Stimulated activated CD8-positive, alpha-beta memory T cell treated with anti-CD3 and anti-CD28 coated beads, Interleukin-15, amount 100 ng/mL, for 24 hours (primary cell): ENCODE data around the gene FBXL13.
"Not testable (repeated sequence)": the region's sequence is repeated elsewhere in the genome, so short reads cannot be mapped to it uniquely, and the experiment has no call there.

ENCODE experiments used
- DNase-seq: peaks from one replicate; pipeline ENCODE4 v3.0.0-alpha.2; 2020; ENCODE audit warnings: low read depth

FBXL13 gene

DNA sequence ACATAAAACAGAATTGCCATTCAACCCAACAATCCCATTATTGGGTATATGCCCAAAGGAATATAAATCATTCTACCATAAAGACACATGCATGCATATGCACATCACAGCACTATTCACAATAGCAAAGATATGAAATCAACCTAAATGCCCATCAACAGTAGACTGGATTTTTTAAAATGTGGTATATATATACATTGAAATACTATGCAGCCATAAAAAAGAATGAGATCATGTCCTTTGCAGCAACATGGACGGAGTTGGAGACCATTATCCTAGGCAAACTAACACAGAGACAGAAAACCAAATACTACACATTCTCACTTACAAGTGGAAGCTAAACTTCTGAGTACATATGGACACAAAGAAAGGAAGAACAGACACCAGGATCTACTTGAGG, 51.0 kb downstream of the FBXL13 start:
- DNase-seq = not testable (repeated sequence)

DNA sequence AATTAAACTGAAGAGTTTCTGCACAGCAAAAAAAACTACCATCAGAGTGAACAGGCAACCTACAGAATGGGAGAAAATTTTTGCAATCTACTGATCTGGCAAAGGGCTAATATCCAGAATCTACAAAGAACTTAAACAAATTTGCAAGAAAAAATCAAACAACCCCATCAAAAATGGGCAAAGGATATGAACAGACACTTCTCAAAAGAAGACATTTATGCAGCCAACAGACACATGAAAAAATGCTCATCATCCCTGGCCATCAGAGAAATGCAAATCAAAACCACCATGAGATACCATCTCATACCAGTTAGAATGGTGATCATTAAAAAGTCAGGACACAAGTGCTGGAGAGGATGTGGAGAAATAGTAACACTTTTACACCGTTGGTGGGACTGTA, 53.1 kb downstream of the FBXL13 start:
- not testable (repeated sequence) for DNase-seq

- not testable (repeated sequence) for DNase-seq
These were observed 53.7 kb downstream of the FBXL13 start for GRCh38 chr7:103020876-103021275.

- not testable (repeated sequence) for DNase-seq
These were observed 56.3 kb downstream of the FBXL13 start for GRCh38 chr7:103018295-103018694.

- DNase-seq = no peak
These were observed 62.9 kb downstream of the FBXL13 start for GRCh38 chr7:103011650-103012049.

DNA sequence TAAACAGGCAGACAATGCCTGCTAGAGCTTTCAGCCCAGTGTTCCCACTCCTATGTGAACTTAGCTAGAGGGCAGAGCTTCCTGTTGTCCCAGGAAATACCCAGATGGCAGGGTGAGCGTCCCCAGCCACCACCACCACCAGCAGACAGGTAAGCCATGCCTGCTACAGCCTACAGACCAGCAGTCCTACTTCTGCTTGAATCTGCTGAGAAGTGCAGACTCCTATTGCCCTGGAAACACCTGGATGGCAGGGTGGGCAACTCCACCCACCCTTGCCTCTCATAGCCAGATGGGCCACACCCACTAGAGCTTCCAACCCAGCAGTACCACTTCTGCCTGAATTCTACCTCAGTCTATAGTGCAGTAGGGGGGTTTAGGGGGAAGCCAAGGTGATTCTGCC, 64.4 kb downstream of the FBXL13 start:
- no peak for DNase-seq

DNA sequence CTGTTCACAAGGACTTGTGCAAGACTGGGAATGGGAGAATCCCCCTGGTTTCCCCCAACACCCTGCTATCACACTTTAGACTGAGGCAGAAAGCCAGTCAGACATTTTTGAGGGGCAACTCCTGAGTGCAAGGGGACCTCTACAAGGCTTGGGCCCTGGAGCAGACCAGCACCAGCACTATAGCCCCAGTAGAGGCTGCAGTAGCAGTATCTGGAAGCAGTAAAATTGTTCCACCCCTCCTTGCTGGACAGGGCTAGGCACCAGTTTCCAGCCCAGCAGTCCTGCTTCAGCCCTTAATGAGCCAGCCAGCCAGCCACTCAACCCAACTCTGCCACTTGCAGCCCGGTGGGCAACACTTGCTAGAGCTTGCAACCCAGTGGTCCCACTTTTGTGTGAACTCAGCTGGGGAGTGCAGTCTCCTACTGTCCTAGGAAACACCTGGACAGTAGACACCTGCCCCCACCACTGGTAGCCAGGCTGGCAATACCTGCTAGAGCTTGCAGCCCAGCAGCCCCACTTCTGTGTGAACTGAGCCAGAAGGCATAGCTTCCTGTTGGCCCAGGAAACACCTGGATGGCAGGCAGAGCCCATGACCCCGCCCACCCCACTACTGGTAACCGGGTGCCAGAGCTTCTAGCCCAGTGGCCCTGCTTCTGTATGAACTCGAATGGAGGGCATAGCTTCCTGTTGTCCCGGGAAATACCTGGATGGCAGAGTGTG, 65.0 kb downstream of the FBXL13 start:
- no peak for DNase-seq

- DNase-seq = no peak
These were observed 71.6 kb downstream of the FBXL13 start for GRCh38 chr7:103003004-103003403.

- no peak for DNase-seq
These were observed 73.4 kb downstream of the FBXL13 start for GRCh38 chr7:103001210-103001609.

- DNase-seq = no peak
These were observed 77.6 kb downstream of the FBXL13 start for GRCh38 chr7:102996957-102997356.

DNA sequence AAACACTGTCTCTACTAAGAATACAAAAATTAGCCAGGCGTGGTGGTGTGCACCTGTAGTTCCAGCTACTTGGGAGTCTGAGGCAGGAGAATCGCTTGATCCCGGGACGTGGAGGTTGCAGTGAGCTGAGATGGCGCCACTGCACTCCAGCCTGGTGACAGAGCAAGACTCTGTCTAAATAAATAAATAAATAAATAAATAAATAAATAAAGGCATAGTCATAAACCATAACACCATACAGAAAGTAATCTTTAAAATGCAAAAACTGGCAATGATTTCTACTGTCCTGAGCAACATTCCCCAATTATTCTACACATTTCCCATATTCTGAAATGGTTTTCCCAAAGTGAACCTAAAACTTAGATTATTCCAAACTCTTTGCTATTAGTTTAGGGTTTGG, 79.0 kb downstream of the FBXL13 start:
- not testable (repeated sequence) for DNase-seq

GRCh38 chr7:102994567-102994966, 80.0 kb downstream of the FBXL13 start:
- no peak for DNase-seq

GRCh38 chr7:102993718-102994029, 80.9 kb downstream of the FBXL13 start:
- no peak for DNase-seq

DNA sequence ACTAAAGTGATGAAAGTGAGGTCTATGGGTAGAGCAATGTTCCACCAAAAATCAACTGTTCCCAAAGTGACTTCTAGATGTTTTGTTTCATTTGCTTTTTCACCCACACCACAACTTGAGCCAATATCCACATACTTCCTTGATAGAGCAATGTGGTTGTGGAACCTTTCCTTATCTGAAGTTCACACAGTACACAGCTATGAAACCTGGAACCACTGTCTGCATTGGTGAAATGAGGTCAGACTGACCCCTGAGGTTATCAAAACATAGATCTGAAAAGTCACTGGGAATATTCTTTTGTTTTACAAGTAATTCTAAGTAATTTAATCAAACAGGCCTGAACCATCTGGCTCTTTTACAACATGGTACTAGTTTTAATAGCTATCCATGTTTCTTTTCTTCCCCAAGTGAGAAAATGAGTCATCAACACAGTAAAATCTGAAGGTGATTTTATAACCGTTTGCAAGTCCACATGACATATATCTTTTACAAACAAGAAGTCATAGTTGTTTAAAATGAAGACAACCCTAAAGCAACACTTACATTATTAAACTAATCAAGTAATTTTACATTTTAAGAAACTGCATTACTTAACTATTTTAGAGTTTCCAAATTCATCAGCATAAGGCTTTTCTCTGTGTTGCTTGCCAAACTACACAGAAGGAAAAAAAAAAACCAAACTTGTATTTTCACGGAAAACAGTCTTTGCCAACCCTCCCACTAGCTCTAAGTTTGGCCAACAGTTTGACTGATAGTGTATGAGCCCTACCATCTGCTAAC, 81.5 kb downstream of the FBXL13 start:
- DNase-seq = no peak

- no peak for DNase-seq
These were observed 82.1 kb downstream of the FBXL13 start for GRCh38 chr7:102992509-102992937.

DNA sequence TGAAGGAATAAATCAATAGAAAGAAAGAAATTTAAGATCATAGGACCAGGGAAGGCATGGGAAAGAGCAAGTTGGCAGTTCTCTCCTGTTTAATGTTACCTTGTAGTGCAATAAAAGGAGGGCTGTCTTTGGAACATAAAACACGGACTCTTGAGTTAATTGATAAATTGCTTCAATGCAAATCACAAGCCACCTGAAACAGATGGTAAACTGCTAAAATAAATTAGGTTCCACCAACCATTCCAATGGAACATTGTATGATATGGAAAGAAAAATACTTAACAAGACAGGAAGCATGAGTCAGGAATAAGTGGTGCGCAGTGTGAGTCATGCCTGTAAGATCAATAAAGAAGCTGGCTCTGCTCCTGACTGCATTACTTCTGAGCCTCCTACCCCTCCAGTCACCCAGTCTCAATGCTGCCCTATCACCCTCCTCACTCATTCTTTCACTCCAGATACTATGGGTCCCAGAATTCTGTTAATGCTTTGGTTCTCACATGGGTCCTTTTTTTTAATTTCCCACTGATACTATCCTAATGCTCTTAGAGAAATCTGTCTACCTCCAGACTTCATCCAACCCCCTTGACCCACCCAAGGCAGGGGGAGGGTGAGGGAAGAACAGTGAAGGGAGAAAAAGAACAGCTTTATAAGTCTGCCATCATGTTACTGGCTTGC, 82.9 kb downstream of the FBXL13 start:
- no peak for DNase-seq

GRCh38 chr7:102991077-102991539, 83.5 kb downstream of the FBXL13 start:
- no peak for DNase-seq

DNA sequence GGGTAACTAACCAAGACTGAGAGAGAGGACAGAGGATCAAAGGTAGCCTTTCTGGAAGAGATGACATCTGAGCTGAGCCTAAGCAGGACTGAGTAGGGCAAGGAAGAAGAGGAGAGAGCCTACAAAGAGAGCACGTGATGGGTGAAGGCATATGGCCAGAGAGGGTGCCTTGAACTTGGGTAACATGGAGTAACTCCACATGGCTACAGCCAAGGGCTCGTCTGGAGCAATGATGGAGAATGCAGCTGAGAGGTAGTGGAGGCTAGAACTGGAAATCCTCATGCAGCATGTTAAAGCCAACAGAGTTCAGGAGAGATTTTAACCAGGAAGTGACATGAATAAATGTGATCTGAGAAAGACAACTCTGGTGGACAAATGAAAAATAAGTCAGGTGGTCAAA, 84.0 kb downstream of the FBXL13 start:
- DNase-seq = no peak

GRCh38 chr7:102988631-102989560, 85.7 kb downstream of the FBXL13 start:
- no peak for DNase-seq

- DNase-seq = no peak
These were observed 86.5 kb downstream of the FBXL13 start for GRCh38 chr7:102988088-102988487.

DNA sequence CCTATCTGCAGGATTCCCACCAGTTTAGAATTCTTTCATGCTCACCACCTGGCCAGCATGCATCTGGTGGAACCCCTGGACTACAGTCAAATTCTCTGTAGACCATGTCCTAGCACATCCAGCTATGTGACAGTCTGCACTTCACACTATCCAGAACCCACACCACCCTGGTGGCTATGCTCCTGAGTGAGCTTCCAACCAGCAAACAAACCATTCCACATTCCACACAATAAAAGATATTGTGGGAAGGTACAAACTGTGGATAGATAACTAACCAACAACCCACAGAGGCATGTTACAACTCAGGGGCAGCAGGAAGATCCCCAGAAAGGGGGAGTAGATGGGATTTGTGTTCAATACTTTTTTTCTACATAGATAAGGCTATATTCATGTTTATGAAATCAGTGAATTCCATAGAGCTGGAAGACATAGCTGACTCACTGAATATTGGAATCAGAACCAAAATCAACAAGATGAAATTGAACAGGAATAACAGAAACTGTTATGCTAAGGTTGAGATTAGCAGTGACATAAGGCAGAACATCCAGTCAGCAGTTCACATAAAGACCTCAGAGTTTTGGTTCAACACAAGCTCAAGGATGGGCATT, 89.3 kb downstream of the FBXL13 start:
- DNase-seq = no peak
